Activated B cell treated with CpG ODN at 0.5 μM for 24 hours (primary cell): ENCODE results near the gene TTLL8. TPM values are rescaled to one million over a fixed set of nuclear protein-coding genes. Genes with fewer than 3 reads are reported as not detected.

Source experiments
- ATAC-seq: fragments of 200-7000 bp; cut with Tn5 transposase; one replicate; pipeline ENCODE4 v1.10.0; 2021; ENCODE audit warnings: low read depth, mild to moderate bottlenecking, moderate library complexity
- CTCF ChIA-PET: fragments of 350-600 bp; sonication (Branson Sonifier 250); formaldehyde crosslinking; loops from one replicate; lab custom pipeline; 2021; ENCODE audit warnings: antibody characterized with exemption; lab: Charles Lee
- POLR2A ChIA-PET: fragments of 350-600 bp; sonication (Branson Sonifier 250); formaldehyde crosslinking; loops from one replicate; lab custom pipeline; 2021; ENCODE audit warnings: antibody characterized with exemption; lab: Charles Lee
- DNase-seq: peaks from one replicate; pipeline ENCODE4 v3.0.0; 2022
- H3K27ac Mint-ChIP-seq: one replicate; pipeline ENCODE4 v1.8.0; 2020; ENCODE audit warnings: mixed read lengths
- H3K27me3 Mint-ChIP-seq: one replicate; pipeline ENCODE4 v1.8.0; 2021; ENCODE audit warnings: mixed read lengths
- H3K36me3 Mint-ChIP-seq: one replicate; pipeline ENCODE4 v1.8.0; 2021; ENCODE audit warnings: low read depth, mixed read lengths
- H3K4me1 Mint-ChIP-seq: one replicate; pipeline ENCODE4 v1.8.0; 2021; ENCODE audit warnings: mixed read lengths
- H3K4me3 Mint-ChIP-seq: one replicate; pipeline ENCODE4 v1.8.0; 2020; ENCODE audit warnings: mild to moderate bottlenecking, mixed read lengths
- H3K9me3 Mint-ChIP-seq: one replicate; pipeline ENCODE4 v1.8.0; 2020; ENCODE audit warnings: mixed read lengths
- intact Hi-C: fragments of 100-400 bp; cut with micrococcal nuclease; formaldehyde crosslinking; loops from one replicate; pipeline ENCODE4 v1.15.1; 2024
- total RNA-seq: library from RNA; stranded (reverse); gene quantifications from 2 replicates; pipeline ENCODE4 v1.2.3, GENCODE V29; 2022
- TF ChIP-seq, protein P1 (sequence below): fragments of 200-600 bp; IDR thresholded peaks from one replicate; pipeline ENCODE4 v1.8.0; 2022; ENCODE audit warnings: antibody characterized with exemption, mild to moderate bottlenecking

Gene TTLL8
- total RNA-seq, 1 donor from 2014 or later, result not detected

DNA sequence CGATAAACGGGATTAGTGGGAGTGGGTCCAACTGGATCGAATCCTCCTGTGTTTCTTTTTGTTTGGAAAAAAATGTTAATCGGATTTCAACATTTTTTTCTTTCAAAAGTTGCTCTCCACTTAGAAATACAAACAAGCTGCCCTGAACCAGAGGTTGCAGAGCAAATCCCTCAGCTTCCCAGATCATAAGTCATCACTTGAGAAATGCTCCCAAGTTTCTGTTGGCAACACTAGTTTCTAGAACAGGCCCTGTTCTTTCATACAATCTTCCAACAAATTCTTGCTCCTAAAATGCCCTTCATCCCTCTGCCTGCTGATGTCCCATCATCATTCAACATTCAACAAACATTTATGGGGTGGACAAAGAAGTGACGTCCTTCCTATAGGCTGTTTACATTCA, 28.4 kb upstream of the TTLL8 start:
- ChIA-PET POLR2A (interaction anchor here (0.6 kb wide), 1 partner anchor 33 kb away, joined by 3 read pairs; no protein-coding TSS in a partner anchor), CTCF (interaction anchor here (0.8 kb wide), 1 partner anchor 56 kb away, joined by 4 read pairs; no protein-coding TSS in a partner anchor)
- peaks cover 11% of the 10 kb centered on the region for H3K9me3 Mint-ChIP-seq
- H3K4me1 Mint-ChIP-seq, result peaks cover 5% of the 10 kb centered on the region
- H3K36me3 Mint-ChIP-seq, result peaks cover 4% of the 10 kb centered on the region
- ATAC-seq (no peak), DNase-seq (no peak)
- no peak overlapping the region for H3K27ac Mint-ChIP-seq
- peaks cover 31% of the 10 kb centered on the region for H3K27me3 Mint-ChIP-seq
- intact Hi-C loops, result no loop called here
- TF ChIP-seq, protein P1, sequence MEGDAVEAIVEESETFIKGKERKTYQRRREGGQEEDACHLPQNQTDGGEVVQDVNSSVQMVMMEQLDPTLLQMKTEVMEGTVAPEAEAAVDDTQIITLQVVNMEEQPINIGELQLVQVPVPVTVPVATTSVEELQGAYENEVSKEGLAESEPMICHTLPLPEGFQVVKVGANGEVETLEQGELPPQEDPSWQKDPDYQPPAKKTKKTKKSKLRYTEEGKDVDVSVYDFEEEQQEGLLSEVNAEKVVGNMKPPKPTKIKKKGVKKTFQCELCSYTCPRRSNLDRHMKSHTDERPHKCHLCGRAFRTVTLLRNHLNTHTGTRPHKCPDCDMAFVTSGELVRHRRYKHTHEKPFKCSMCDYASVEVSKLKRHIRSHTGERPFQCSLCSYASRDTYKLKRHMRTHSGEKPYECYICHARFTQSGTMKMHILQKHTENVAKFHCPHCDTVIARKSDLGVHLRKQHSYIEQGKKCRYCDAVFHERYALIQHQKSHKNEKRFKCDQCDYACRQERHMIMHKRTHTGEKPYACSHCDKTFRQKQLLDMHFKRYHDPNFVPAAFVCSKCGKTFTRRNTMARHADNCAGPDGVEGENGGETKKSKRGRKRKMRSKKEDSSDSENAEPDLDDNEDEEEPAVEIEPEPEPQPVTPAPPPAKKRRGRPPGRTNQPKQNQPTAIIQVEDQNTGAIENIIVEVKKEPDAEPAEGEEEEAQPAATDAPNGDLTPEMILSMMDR, result no peak
- H3K4me3 Mint-ChIP-seq, result no peak overlapping the region

DNA sequence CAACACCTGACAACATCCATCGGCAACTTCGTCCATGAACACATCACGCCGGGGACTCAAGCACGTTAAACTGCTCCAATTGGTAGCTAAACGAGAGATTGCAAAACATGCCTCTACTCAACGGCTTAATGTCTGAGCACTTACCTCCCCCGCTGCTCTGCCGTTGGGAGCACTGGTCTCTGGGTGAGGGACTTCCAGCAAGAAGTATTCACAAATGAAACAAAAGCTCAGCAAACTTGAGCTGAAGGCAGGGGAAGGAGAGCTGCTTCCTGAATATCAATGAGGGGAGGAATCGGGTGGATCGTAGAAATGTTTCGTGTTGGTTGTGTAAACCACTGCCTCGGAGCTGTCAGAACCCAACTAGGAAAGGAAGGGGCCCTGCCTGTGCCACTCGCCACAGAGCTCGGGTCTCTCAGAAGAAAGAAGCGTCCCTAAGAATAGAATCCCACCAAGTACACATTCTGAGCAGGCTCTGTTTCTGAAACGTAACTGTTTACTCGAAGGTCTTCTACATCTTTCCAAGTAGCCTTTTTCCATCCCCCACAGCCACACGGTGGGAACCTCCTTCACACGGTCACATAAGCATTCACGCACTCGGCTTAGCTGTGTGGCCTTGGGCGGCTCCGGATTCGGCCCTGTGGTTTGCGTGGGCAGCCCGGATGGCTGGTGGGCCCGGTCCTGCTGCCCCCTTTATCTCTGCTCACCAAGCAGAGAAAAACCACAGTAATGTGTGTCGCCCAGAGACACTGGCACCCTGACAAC, 27.3 kb upstream of the TTLL8 start, which contains the start of gene MLC1:
TSS of gene MLC1 (minus strand) at position 216 of the 762 bp plus-strand sequence. CDS start 524 bp downstream, outside the sequence.
- ChIA-PET POLR2A (no interaction called here), CTCF (interaction anchor here (0.8 to 0.9 kb wide), 2 partner anchors 55 to 318 kb away, joined by 3 to 4 read pairs; no protein-coding TSS in a partner anchor)
- TF ChIP-seq, protein P1, result no peak
- Mint-ChIP-seq H3K27me3 (peaks cover 31% of the 10 kb centered on the region), H3K4me3 (peak within 1 kb of the TSS; percentile 67), H3K9me3 (peaks cover 9% of the 10 kb centered on the region), H3K4me1 (peaks cover 5% of the 10 kb centered on the region), H3K27ac (no peak within 1 kb of the TSS), H3K36me3 (peaks cover 4% of the 10 kb centered on the region)
- DNase-seq (no peak), ATAC-seq (no peak)
- intact Hi-C loops, result no loop called here

DNA sequence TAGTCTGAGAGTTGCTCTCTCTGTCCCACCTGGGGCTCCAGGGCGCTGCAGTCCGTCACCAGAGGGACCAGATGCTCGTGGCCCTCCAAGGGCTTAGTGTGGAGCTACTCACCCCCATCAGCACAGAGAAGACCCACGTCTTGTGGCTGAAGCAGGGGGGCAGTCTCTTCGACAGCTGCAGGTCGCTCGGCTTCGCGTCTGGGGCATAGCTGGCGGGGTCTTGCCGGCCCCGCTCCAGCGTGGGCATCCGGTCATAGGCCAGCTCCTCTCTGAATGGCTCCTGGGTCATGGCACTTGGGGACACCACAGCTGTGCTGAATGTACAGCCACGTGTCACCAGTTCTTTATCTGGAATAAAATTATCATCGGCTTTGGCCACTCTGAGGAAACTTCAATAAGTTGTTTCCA, 26.5 kb upstream of the TTLL8 start:
- CTCF ChIA-PET, result no interaction called here
- Mint-ChIP-seq H3K27ac (no peak overlapping the region), H3K27me3 (peaks cover 31% of the 10 kb centered on the region), H3K4me3 (no peak overlapping the region), H3K36me3 (peaks cover 4% of the 10 kb centered on the region), H3K4me1 (peaks cover 5% of the 10 kb centered on the region), H3K9me3 (peaks cover 7% of the 10 kb centered on the region)
- POLR2A ChIA-PET, result no interaction called here
- DNase-seq (no peak), ATAC-seq (no peak)
- TF ChIP-seq, protein P1, result no peak
- intact Hi-C loops, result no loop called here

DNA sequence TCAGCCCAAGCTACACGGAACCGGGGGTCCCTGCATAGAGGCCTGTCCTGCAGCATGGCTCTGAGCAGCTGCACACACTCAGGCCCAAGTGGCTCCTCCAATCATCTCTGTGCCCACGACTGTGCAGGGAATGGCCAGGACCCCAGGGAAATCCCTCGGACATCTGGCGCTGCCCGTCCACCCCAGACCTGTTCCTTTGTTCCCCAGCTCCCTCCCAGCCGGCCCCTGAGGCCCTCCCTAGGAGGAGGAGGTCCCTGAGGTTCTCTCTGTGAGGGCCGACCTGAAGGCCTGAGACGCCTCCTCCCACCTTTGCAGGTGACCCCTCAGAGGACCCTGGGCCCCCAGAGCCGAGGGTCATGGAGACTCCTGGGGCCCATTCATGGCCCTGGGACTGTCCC, 26.0 kb upstream of the TTLL8 start:
- peaks cover 4% of the 10 kb centered on the region for H3K36me3 Mint-ChIP-seq
- no peak overlapping the region for H3K27ac Mint-ChIP-seq
- CTCF ChIA-PET, result no interaction called here
- intact Hi-C loops, result no loop called here
- peaks cover 5% of the 10 kb centered on the region for H3K4me1 Mint-ChIP-seq
- peaks cover 7% of the 10 kb centered on the region for H3K9me3 Mint-ChIP-seq
- no peak for ATAC-seq
- H3K27me3 Mint-ChIP-seq, result peaks cover 31% of the 10 kb centered on the region
- POLR2A ChIA-PET, result interaction anchor here (0.6 kb wide), 1 partner anchor 159 kb away, joined by 4 read pairs; no protein-coding TSS in a partner anchor
- H3K4me3 Mint-ChIP-seq, result no peak overlapping the region
- TF ChIP-seq, protein P1, result no peak
- no peak for DNase-seq

DNA sequence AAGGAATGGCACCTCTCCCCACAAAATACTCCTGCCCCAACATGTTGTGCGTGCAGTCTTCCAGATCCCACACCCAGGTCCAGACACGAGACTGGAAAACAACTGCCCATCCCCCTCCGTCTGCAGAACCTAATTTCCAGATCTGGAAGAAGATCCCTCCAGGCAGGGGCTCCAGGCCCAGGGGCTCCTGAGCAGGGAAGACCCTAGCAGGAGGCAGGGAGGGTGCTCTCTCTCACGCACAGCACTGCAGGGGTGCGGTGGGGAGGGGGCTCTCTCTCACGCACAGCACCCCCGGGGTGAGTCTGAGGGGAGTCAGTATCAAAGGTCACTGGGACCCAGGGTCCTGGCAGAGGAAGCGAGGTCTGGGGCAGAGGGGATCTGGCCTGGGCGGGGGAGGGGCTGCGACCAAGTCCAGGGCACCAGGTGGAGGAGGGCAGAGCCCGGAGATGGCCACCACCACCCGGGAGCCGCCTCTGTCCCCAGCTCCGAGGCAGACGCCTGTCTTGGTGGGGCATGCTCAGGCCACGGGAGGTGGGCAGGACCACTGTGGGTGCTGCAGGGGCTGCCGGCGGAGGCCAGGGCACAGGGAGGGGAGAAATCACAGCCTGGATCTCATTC, 25.5 kb upstream of the TTLL8 start:
- ATAC-seq (no peak), DNase-seq (no peak)
- intact Hi-C loops, result no loop called here
- Mint-ChIP-seq H3K4me3 (no peak overlapping the region), H3K9me3 (peaks cover 7% of the 10 kb centered on the region), H3K27ac (no peak overlapping the region), H3K27me3 (peaks cover 31% of the 10 kb centered on the region), H3K4me1 (peaks cover 5% of the 10 kb centered on the region), H3K36me3 (peaks cover 4% of the 10 kb centered on the region)
- TF ChIP-seq, protein P1, result no peak
- CTCF ChIA-PET, result no interaction called here
- POLR2A ChIA-PET, result interaction anchor here (0.6 kb wide), 1 partner anchor 159 kb away, joined by 4 read pairs; no protein-coding TSS in a partner anchor
